ENCODE measurements around the gene ATN1. TPM values are rescaled to one million over a fixed set of nuclear protein-coding genes. Genes with fewer than 3 reads are reported as not detected.

The ATN1 gene
- total and polyA plus RNA-seq, 3 donors from 2014 or later = 40.5 to 73.2 (median 63.4) TPM

DNA sequence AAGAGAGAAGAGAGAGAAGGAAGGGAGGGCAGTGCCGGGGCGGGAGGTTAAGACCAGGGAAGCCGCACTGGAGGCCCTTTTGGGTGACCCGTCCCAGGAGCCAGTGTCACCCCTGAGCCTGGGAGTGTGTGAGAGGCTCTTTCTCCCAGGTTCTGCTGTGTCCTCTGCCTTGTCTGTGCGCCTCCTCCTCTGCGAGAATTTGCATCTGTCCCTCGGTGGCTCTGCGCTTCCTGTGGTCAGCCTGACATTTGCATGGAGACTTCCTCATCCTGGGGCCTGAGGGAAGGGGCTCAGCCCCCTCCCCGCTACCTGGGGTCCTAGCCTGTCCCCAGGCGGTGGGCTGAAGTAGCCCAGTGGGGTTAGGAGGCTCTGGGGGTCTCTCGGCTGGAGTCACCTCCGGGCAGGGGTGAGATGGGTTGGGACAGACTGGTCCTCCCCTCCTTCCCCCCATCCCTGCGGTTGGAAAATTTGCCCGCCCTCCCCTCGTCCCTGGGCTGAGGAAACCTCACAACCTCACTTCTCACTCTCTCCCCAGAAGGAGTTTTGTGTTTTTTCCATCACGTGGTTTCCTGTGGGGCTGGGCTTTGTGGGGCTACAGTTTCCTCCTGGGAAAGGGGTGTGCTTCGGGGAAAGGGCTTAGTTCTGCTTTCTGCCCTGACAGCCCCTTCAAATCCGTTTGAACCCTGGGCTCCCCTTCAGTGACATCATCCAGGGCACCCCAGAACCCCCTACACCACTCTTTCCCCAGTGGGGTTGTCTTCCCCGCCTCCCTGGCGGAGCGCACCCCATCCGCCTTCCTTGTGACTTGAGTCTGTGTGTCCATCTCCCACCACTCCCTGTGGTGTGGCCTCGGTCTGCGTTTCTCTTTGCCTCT, 25.9 kb downstream of the ATN1 start:
- intact Hi-C loops (cut with DNase I; ENCODE audit: low total_unique reads) = no loop called here
- H3K9me3 ChIP-seq = no peaks in the 10 kb centered on the region
- H3K4me3 ChIP-seq = no peak overlapping the region
- H3K27me3 ChIP-seq = no peaks in the 10 kb centered on the region
- peak overlapping the region; percentile 44 to 72 for H3K27ac ChIP-seq
- DNase-seq = no peak
- no peak for TF ChIP-seq POLR2A (IDR thresholded peaks at IDR 0.05)
- TF ChIP-seq, protein P1, sequence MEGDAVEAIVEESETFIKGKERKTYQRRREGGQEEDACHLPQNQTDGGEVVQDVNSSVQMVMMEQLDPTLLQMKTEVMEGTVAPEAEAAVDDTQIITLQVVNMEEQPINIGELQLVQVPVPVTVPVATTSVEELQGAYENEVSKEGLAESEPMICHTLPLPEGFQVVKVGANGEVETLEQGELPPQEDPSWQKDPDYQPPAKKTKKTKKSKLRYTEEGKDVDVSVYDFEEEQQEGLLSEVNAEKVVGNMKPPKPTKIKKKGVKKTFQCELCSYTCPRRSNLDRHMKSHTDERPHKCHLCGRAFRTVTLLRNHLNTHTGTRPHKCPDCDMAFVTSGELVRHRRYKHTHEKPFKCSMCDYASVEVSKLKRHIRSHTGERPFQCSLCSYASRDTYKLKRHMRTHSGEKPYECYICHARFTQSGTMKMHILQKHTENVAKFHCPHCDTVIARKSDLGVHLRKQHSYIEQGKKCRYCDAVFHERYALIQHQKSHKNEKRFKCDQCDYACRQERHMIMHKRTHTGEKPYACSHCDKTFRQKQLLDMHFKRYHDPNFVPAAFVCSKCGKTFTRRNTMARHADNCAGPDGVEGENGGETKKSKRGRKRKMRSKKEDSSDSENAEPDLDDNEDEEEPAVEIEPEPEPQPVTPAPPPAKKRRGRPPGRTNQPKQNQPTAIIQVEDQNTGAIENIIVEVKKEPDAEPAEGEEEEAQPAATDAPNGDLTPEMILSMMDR (IDR thresholded peaks at IDR 0.05) = no peak
- 66 to 76% methylated on average over 24 of the region's 24 CpGs for WGBS, 2 donors
- peaks cover 20% of the 10 kb centered on the region for H3K4me1 ChIP-seq
- no peaks in the 10 kb centered on the region for H3K36me3 ChIP-seq (ENCODE audit: low read depth, missing control alignments)

DNA sequence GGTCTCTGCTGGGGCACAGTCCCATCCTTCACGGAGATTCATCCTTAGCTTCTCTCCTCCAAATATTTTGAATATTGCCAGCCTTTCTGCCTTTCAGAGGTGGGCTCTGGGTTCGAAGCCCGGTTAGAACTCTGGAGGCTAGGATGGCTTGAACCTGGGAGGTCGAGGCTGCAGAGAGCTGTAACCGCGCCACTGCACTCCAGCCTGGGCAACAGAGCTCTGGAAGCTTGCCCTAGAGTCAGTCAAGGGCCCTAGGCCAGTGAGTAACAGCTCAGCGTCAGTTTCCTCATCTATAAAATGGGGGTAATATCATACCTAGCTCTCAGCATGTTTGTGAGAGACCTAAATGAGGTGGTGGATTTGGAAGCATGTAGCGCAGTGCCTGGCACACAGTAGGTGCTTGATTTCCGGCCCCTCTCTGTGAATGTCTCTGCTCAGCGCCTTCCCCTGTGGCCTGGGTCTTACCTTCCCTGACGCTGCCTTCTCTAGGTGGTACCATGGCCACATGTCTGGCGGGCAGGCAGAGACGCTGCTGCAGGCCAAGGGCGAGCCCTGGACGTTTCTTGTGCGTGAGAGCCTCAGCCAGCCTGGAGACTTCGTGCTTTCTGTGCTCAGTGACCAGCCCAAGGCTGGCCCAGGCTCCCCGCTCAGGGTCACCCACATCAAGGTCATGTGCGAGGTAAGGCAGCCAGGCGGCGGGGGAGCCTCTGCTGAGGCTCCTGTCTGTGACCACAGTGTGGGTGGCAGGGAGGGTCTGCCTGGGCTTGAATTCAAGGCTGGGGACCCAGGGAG, 26.8 kb downstream of the ATN1 start:
- no peaks in the 10 kb centered on the region for H3K27me3 ChIP-seq
- no peak for TF ChIP-seq POLR2A (IDR thresholded peaks at IDR 0.05)
- no peaks in the 10 kb centered on the region for H3K9me3 ChIP-seq
- H3K36me3 ChIP-seq (ENCODE audit: low read depth, missing control alignments) = no peaks in the 10 kb centered on the region
- peak; percentile 45 for DNase-seq
- no peak overlapping the region for H3K4me3 ChIP-seq
- WGBS, 2 donors = 58 to 76% methylated on average over 21 of the region's 21 CpGs
- intact Hi-C loops (cut with DNase I; ENCODE audit: low total_unique reads) = no loop called here
- H3K27ac ChIP-seq = peak overlapping the region; percentile 24 to 39
- H3K4me1 ChIP-seq = peaks cover 20% of the 10 kb centered on the region

- TF ChIP-seq, protein P1 (IDR thresholded peaks at IDR 0.05) = no peak
- TF ChIP-seq POLR2A (IDR thresholded peaks at IDR 0.05) = no peak
- no peak for DNase-seq
- Histone ChIP-seq H3K9me3 (no peaks in the 10 kb centered on the region), H3K27ac (peak overlapping the region in 1 of 2 donors; percentile 39), H3K36me3 (ENCODE audit: low read depth, missing control alignments) (no peaks in the 10 kb centered on the region), H3K4me1 (peaks cover 20% of the 10 kb centered on the region), H3K27me3 (no peaks in the 10 kb centered on the region), H3K4me3 (no peak overlapping the region)
- intact Hi-C loops (cut with DNase I; ENCODE audit: low total_unique reads) = no loop called here
- 79 to 85% methylated on average over 8 to 22 of the region's 22 CpGs for WGBS, 2 donors
Observed at GRCh38 chr12:6955108-6956020, 27.6 kb downstream of the ATN1 start.

- Histone ChIP-seq H3K4me1 (peaks cover 27% of the 10 kb centered on the region), H3K27me3 (no peaks in the 10 kb centered on the region), H3K27ac (no peak overlapping the region), H3K4me3 (no peak overlapping the region), H3K9me3 (no peaks in the 10 kb centered on the region), H3K36me3 (ENCODE audit: low read depth, missing control alignments) (no peaks in the 10 kb centered on the region)
- intact Hi-C loops (cut with DNase I; ENCODE audit: low total_unique reads) = no loop called here
- DNase-seq = no peak
- TF ChIP-seq POLR2A (IDR thresholded peaks at IDR 0.05) = no peak
- TF ChIP-seq, protein P1 (IDR thresholded peaks at IDR 0.05) = no peak
- WGBS, 2 donors = 70 to 75% methylated on average over 11 to 28 of the region's 28 CpGs
Observed at GRCh38 chr12:6956021-6956727, 28.4 kb downstream of the ATN1 start.
